Gastrocnemius medialis (tissue), 4 donors: ENCODE data around the gene ELSPBP1. TPM values are rescaled to one million over a fixed set of nuclear protein-coding genes. Genes with fewer than 3 reads are reported as not detected.

ENCODE experiments used
- ATAC-seq, 2 donors: fragments of 150-250 bp; one replicate each; pipeline ENCODE4 v1.9.1; 2016
- DNase-seq, 2 donors: peaks; one replicate each; pipeline ENCODE4 v3.0.0-alpha.2; 2019
- H3K27ac ChIP-seq, 4 donors: fragments of 200-600 bp; sonication (generic); 1 replicate in 1 of 4; 2 replicates in 3 of 4; pipeline ENCODE4 v1.5.1; 2016 to 2018; ENCODE audit warnings: mild to moderate bottlenecking in 2 of 4, moderate library complexity in 1 of 4
- H3K27me3 ChIP-seq, 3 donors: fragments of 200-600 bp; sonication (generic) in 2 of 3; 1 replicate in 1 of 3; 2 replicates in 2 of 3; pipeline versions ENCODE4 v1.5.1 to v1.6.0; 2016 to 2019; ENCODE audit warnings: mild to moderate bottlenecking in 1 of 3, moderate library complexity in 1 of 3
- H3K36me3 ChIP-seq, 2 donors: fragments of 200-600 bp; sonication (generic) in 1 of 2; one replicate each; pipeline ENCODE4 v1.5.1; 2017 to 2018
- H3K4me1 ChIP-seq, 2 donors: fragments of 200-600 bp; sonication (generic) in 1 of 2; one replicate each; pipeline ENCODE4 v1.5.1; 2016 to 2017; ENCODE audit warnings: mild to moderate bottlenecking in 2 of 2
- H3K4me3 ChIP-seq, 4 donors: fragments of 200-600 bp; sonication (generic) in 3 of 4; 1 replicate in 1 of 4; 2 replicates in 3 of 4; pipeline ENCODE4 v1.5.1; 2016 to 2019; ENCODE audit warnings: mild to moderate bottlenecking in 2 of 4
- H3K9me3 ChIP-seq, 3 donors: fragments of 200-600 bp; sonication (generic) in 2 of 3; 1 replicate in 1 of 3; 2 replicates in 2 of 3; pipeline ENCODE4 v1.5.1; 2016 to 2019
- POLR2A ChIP-seq, 2 donors: fragments of 450-650 bp; IDR thresholded peaks; one replicate each; pipeline ENCODE4 v1.6.1; 2017; ENCODE audit warnings: antibody characterized with exemption in 2 of 2, mild to moderate bottlenecking in 2 of 2, moderate library complexity in 2 of 2
- in situ Hi-C, 4 donors: fragments of 200-750 bp; cut with MboI; loops; one replicate each; pipeline versions ENCODE4 v1.15.0 to v1.8.0; 2017; ENCODE audit warnings: low sequenced_read_pairs in 4 of 4
- intact Hi-C: fragments of 100-400 bp; cut with DNase I; formaldehyde crosslinking; loops from one replicate; pipeline ENCODE4 v1.15.1; 2023; ENCODE audit warnings: low total_unique reads
- total RNA-seq, 4 donors: library from RNA; depleted of rRNA; stranded (reverse); fragments of >200 nt; gene quantifications; one replicate each; pipeline versions ENCODE4 v1.1.0 to v1.2.3, GENCODE V29; 2016
- TF ChIP-seq, protein P1 (sequence below), 5 experiments: fragments of 450-650 bp in 3 of 5; fragments of 200-600 bp in 2 of 5; sonication (generic) in 2 of 5; IDR thresholded peaks in 4 of 5; conservative IDR thresholded peaks in 1 of 5; 1 replicate in 4 of 5; 2 replicates in 1 of 5; pipeline ENCODE4 v1.5.1; 2016 to 2019; ENCODE audit warnings: antibody characterized with exemption in 5 of 5, mild to moderate bottlenecking in 3 of 5, moderate library complexity in 3 of 5

The ELSPBP1 gene
- total RNA-seq, 4 donors from 2014 or later: not detected

DNA sequence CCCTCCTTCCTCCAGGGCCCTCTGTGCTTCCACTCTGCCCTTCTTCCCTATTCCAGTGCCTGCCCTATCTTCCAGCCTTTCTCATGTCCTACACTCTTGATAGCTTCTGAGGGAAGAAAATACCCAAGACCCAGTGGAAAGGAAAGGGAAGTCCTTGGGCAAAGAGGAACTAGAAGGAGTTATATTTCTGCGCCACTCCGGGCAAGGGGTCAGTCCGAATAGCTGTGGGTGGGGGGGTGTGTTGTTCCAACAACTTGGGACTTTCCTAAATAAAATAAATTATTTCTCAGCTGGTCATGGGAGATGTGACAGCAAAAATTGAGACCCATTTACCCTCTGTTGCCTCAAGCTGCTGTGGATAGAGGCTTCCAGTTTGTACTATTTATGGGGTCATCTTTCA, 26.3 kb downstream of the ELSPBP1 start:
- Histone ChIP-seq H3K36me3 (no peaks in the 10 kb centered on the region), H3K9me3 (no peaks in the 10 kb centered on the region), H3K27me3 (no peaks in the 10 kb centered on the region), H3K27ac (no peak overlapping the region), H3K4me3 (no peak overlapping the region), H3K4me1 (no peaks in the 10 kb centered on the region)
- ATAC-seq (no peak), DNase-seq (no peak)
- in situ Hi-C loops (no loop called here), intact Hi-C loops (no loop called here)
- TF ChIP-seq, protein P1, sequence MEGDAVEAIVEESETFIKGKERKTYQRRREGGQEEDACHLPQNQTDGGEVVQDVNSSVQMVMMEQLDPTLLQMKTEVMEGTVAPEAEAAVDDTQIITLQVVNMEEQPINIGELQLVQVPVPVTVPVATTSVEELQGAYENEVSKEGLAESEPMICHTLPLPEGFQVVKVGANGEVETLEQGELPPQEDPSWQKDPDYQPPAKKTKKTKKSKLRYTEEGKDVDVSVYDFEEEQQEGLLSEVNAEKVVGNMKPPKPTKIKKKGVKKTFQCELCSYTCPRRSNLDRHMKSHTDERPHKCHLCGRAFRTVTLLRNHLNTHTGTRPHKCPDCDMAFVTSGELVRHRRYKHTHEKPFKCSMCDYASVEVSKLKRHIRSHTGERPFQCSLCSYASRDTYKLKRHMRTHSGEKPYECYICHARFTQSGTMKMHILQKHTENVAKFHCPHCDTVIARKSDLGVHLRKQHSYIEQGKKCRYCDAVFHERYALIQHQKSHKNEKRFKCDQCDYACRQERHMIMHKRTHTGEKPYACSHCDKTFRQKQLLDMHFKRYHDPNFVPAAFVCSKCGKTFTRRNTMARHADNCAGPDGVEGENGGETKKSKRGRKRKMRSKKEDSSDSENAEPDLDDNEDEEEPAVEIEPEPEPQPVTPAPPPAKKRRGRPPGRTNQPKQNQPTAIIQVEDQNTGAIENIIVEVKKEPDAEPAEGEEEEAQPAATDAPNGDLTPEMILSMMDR (IDR thresholded peaks at IDR 0.05 in 4 of 5, conservative IDR thresholded peaks at IDR 0.05 in 1 of 5): no peak
- TF ChIP-seq POLR2A (IDR thresholded peaks at IDR 0.05): no peak

DNA sequence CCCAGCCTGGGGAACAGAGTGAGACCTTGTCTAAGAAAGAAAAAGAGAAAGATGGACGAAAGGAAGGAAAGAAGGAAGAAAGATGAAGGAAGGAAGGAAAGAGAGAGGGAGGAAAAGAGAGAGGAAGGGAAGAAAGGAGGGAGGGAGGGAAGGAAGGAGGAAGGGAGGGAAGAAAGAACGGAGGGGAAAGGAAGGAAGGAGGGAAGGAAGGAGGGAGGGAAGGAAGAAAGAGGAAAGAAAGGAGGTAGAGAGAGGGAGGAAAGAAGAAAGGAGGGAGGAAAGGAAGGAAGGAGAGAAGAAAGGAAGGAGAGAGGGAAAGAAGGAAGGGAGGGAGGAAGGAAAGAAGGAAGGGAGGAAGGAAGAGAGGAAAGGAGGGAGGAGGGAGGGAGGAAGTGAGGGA, 28.6 kb downstream of the ELSPBP1 start:
- no peak overlapping the region for H3K27ac ChIP-seq
- H3K27me3 ChIP-seq: no peaks in the 10 kb centered on the region
- DNase-seq (no peak), ATAC-seq (no peak)
- H3K4me1 ChIP-seq: no peaks in the 10 kb centered on the region
- intact Hi-C loops (no loop called here), in situ Hi-C loops (no loop called here)
- H3K36me3 ChIP-seq: no peaks in the 10 kb centered on the region
- no peak overlapping the region for H3K4me3 ChIP-seq
- TF ChIP-seq, protein P1 (IDR thresholded peaks at IDR 0.05 in 4 of 5, conservative IDR thresholded peaks at IDR 0.05 in 1 of 5): no peak
- TF ChIP-seq POLR2A (IDR thresholded peaks at IDR 0.05): no peak
- H3K9me3 ChIP-seq: no peaks in the 10 kb centered on the region

DNA sequence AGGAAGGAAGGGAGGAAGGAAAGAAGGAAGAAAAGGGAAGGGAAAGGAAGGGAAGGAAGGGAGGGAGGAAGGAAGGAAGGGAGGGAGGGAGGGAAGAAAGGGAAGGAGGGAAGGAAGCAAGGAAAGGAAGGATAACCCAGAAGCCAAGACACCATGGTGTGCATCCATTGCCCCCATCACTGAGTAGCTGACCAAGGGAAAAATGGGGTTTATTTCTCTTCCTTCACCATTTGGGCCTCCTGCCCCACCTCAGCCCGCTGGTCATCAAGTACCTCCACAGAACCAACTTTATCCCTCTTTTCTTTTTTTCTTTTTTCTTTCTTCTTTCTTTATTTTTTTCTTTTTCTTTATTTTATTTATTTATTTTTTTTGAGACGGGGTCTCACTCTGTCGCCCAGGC, 29.1 kb downstream of the ELSPBP1 start:
- intact Hi-C loops: no loop called here
- in situ Hi-C loops: no loop called here
- Histone ChIP-seq H3K36me3 (no peaks in the 10 kb centered on the region), H3K27ac (no peak overlapping the region), H3K4me3 (no peak overlapping the region), H3K9me3 (no peaks in the 10 kb centered on the region), H3K4me1 (no peaks in the 10 kb centered on the region), H3K27me3 (no peaks in the 10 kb centered on the region)
- TF ChIP-seq, protein P1 (IDR thresholded peaks at IDR 0.05 in 4 of 5, conservative IDR thresholded peaks at IDR 0.05 in 1 of 5): no peak
- TF ChIP-seq POLR2A (IDR thresholded peaks at IDR 0.05): no peak
- ATAC-seq: no peak
- no peak for DNase-seq

DNA sequence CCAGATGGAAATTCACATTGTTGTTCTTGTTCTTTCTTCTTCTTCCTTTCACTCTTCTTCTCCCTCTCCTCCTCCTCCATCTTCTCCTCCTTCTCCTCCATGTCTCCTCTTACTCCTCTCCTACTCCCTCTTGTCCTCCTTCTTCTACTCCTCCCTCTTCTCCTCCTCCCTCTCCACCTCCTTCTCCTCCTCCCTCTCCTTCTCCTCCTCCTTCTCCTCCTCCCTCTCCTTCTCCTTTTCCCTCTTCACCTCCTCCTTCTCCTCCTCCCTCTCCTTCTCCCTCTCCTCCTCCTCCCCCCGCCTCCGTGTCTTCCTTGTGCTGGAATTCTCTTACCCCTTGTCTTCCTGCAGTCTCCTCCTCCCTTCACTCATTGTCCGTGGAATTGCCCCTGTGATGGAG, 31.0 kb downstream of the ELSPBP1 start:
- Histone ChIP-seq H3K9me3 (no peaks in the 10 kb centered on the region), H3K4me3 (no peak overlapping the region), H3K4me1 (no peaks in the 10 kb centered on the region), H3K27me3 (peaks cover 0 to 4% (median 0%) of the 10 kb centered on the region in 3 donors), H3K27ac (no peak overlapping the region), H3K36me3 (no peaks in the 10 kb centered on the region)
- DNase-seq (no peak), ATAC-seq (no peak)
- intact Hi-C loops: no loop called here
- in situ Hi-C loops: no loop called here
- TF ChIP-seq, protein P1 (IDR thresholded peaks at IDR 0.05 in 4 of 5, conservative IDR thresholded peaks at IDR 0.05 in 1 of 5): no peak
- TF ChIP-seq POLR2A (IDR thresholded peaks at IDR 0.05): no peak

DNA sequence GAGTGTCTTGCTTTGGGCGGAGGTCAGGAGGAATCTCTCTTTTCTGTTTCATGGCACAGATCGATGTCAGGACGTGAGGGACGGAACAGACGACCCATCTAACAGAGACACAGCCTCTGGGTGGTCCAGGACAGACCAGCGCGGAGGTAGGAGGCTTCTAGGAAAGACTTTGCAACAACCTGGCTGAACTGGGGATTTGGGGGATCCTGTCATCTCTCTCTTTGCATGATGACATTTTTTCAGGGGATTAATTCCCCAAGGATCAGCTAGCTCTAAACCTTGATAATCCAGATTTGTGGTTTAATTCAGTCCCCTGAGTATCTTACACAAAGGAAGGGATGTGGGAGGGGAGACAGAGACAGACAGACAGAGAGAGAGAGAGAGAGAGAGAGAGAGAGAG, 35.0 kb downstream of the ELSPBP1 start:
- in situ Hi-C loops (no loop called here), intact Hi-C loops (no loop called here)
- Histone ChIP-seq H3K27ac (no peak overlapping the region), H3K4me1 (no peaks in the 10 kb centered on the region), H3K27me3 (peaks cover 0 to 4% (median 0%) of the 10 kb centered on the region in 3 donors), H3K9me3 (no peaks in the 10 kb centered on the region), H3K36me3 (no peaks in the 10 kb centered on the region), H3K4me3 (no peak overlapping the region)
- DNase-seq (no peak), ATAC-seq (no peak)
- TF ChIP-seq, protein P1 (IDR thresholded peaks at IDR 0.05 in 4 of 5, conservative IDR thresholded peaks at IDR 0.05 in 1 of 5): no peak
- TF ChIP-seq POLR2A (IDR thresholded peaks at IDR 0.05): no peak
